Measurements from ENCODE around the gene MLXIP. TPM values are rescaled to one million over a fixed set of nuclear protein-coding genes. Genes with fewer than 3 reads are reported as not detected.
A peak's percentile ranks its signal among the peaks of the same experiment; 100 is the strongest.

The MLXIP gene
- total RNA-seq, 1 donor from 2014 or later = 1.9 TPM

- Histone ChIP-seq H3K79me2 (ENCODE audit: low read depth) (no peaks in the 10 kb centered on the region), H3K4me3 (no peak overlapping the region), H2AFZ (replicated peaks) (peak overlapping the region; percentile 87), H3K27ac (no peak overlapping the region), H3K36me3 (no peaks in the 10 kb centered on the region), H3K9ac (no peak overlapping the region), H3K4me1 (no peaks in the 10 kb centered on the region), H3K27me3 (no peaks in the 10 kb centered on the region), H4K20me1 (ENCODE audit: low read depth) (no peaks in the 10 kb centered on the region), H3K9me3 (ENCODE audit: low read depth) (no peaks in the 10 kb centered on the region), H3K4me2 (peak overlapping the region; percentile 40), H3F3A (ENCODE audit: low read depth) (no peaks in the 10 kb centered on the region)
- peaks cover 1% of the 10 kb centered on the region for H3K36me3 Mint-ChIP-seq
- peak; percentile 89 for DNase-seq (ENCODE audit: low spot score)
- peak overlapping the region; percentile 31 for H3K27ac Mint-ChIP-seq
- peaks cover 12% of the 10 kb centered on the region for H3K4me1 Mint-ChIP-seq
- TF ChIP-seq EZH2 (IDR thresholded peaks at IDR 0.05) = no peak
- no peak for TF ChIP-seq EZH2phosphoT487 (IDR thresholded peaks at IDR 0.05)
- TF ChIP-seq, protein P1, sequence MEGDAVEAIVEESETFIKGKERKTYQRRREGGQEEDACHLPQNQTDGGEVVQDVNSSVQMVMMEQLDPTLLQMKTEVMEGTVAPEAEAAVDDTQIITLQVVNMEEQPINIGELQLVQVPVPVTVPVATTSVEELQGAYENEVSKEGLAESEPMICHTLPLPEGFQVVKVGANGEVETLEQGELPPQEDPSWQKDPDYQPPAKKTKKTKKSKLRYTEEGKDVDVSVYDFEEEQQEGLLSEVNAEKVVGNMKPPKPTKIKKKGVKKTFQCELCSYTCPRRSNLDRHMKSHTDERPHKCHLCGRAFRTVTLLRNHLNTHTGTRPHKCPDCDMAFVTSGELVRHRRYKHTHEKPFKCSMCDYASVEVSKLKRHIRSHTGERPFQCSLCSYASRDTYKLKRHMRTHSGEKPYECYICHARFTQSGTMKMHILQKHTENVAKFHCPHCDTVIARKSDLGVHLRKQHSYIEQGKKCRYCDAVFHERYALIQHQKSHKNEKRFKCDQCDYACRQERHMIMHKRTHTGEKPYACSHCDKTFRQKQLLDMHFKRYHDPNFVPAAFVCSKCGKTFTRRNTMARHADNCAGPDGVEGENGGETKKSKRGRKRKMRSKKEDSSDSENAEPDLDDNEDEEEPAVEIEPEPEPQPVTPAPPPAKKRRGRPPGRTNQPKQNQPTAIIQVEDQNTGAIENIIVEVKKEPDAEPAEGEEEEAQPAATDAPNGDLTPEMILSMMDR (IDR thresholded peaks at IDR 0.05) = peak; percentile 88
- no peaks in the 10 kb centered on the region for H3K9me3 Mint-ChIP-seq
- H3K27me3 Mint-ChIP-seq (ENCODE audit: insufficient read depth, low read depth) = peaks cover 4% of the 10 kb centered on the region
- H3K4me3 Mint-ChIP-seq = no peak overlapping the region
Observed at GRCh38 chr12:122123051-122123760, 44.6 kb downstream of the MLXIP start.

GRCh38 chr12:122123761-122124145 lies 45.2 kb downstream of the MLXIP start:
- Histone ChIP-seq H3K4me1 (no peaks in the 10 kb centered on the region), H3K4me3 (no peak overlapping the region), H3K4me2 (no peak overlapping the region), H3K79me2 (ENCODE audit: low read depth) (no peaks in the 10 kb centered on the region), H3F3A (ENCODE audit: low read depth) (no peaks in the 10 kb centered on the region), H3K36me3 (no peaks in the 10 kb centered on the region), H2AFZ (replicated peaks) (no peak overlapping the region), H4K20me1 (ENCODE audit: low read depth) (no peaks in the 10 kb centered on the region), H3K9ac (no peak overlapping the region), H3K27ac (no peak overlapping the region), H3K27me3 (no peaks in the 10 kb centered on the region), H3K9me3 (ENCODE audit: low read depth) (no peaks in the 10 kb centered on the region)
- H3K4me1 Mint-ChIP-seq = peaks cover 12% of the 10 kb centered on the region
- H3K9me3 Mint-ChIP-seq = no peaks in the 10 kb centered on the region
- no peak overlapping the region for H3K4me3 Mint-ChIP-seq
- DNase-seq (ENCODE audit: low spot score) = peak; percentile 0
- peaks cover 3% of the 10 kb centered on the region for H3K36me3 Mint-ChIP-seq
- peaks cover 4% of the 10 kb centered on the region for H3K27me3 Mint-ChIP-seq (ENCODE audit: insufficient read depth, low read depth)
- H3K27ac Mint-ChIP-seq = no peak overlapping the region
- TF ChIP-seq, protein P1 (IDR thresholded peaks at IDR 0.05) = no peak

- no peak for TF ChIP-seq EZH2 (IDR thresholded peaks at IDR 0.05)
- TF ChIP-seq, protein P1 (IDR thresholded peaks at IDR 0.05) = no peak
- TF ChIP-seq EZH2phosphoT487 (IDR thresholded peaks at IDR 0.05) = no peak
- Histone ChIP-seq H3K27me3 (no peaks in the 10 kb centered on the region), H3K4me1 (no peaks in the 10 kb centered on the region), H3K9me3 (ENCODE audit: low read depth) (no peaks in the 10 kb centered on the region), H3K79me2 (ENCODE audit: low read depth) (no peaks in the 10 kb centered on the region), H3K27ac (no peak overlapping the region), H4K20me1 (ENCODE audit: low read depth) (no peaks in the 10 kb centered on the region), H3K9ac (no peak overlapping the region), H3K4me3 (no peak overlapping the region), H2AFZ (replicated peaks) (no peak overlapping the region), H3F3A (ENCODE audit: low read depth) (no peaks in the 10 kb centered on the region), H3K4me2 (no peak overlapping the region), H3K36me3 (no peaks in the 10 kb centered on the region)
- DNase-seq (ENCODE audit: low spot score) = peak; percentile 0
- Mint-ChIP-seq H3K9me3 (no peaks in the 10 kb centered on the region), H3K36me3 (peaks cover 3% of the 10 kb centered on the region), H3K4me3 (no peak overlapping the region), H3K4me1 (peaks cover 12% of the 10 kb centered on the region), H3K27ac (no peak overlapping the region), H3K27me3 (ENCODE audit: insufficient read depth, low read depth) (peaks cover 4% of the 10 kb centered on the region)
Observed at GRCh38 chr12:122124370-122124769, 45.8 kb downstream of the MLXIP start.
